HepG2 (cell line): ENCODE results near the gene ANKDD1A. TPM values are rescaled to one million over a fixed set of nuclear protein-coding genes. Genes with fewer than 3 reads are reported as not detected.

Experiments
- BCL6 ChIP-seq: IDR thresholded peaks from 2 replicates; pipeline ENCODE4 v1.6.1; 2016; ENCODE audit warnings: missing genetic modification reagents, missing compliant biosample characterization
- CHCHD3 ChIP-seq: sonication (generic); formaldehyde crosslinking; IDR thresholded peaks from 2 replicates; pipeline ENCODE4 v1.8.0; 2022; ENCODE audit warnings: mild to moderate bottlenecking, missing genetic modification reagents, moderate library complexity
- DMTF1 ChIP-seq: sonication (generic); formaldehyde crosslinking; IDR thresholded peaks from 2 replicates; pipeline ENCODE4 v1.4.0; 2020; ENCODE audit warnings: mild to moderate bottlenecking, missing genetic modification reagents
- DNMT1 ChIP-seq: sonication (generic); formaldehyde crosslinking; IDR thresholded peaks from 2 replicates; pipeline ENCODE4 v1.5.1; 2020; ENCODE audit warnings: mild to moderate bottlenecking, missing genetic modification reagents
- FOXC1 ChIP-seq: sonication (generic); formaldehyde crosslinking; IDR thresholded peaks from 2 replicates; pipeline ENCODE4 v1.8.0; 2022; ENCODE audit warnings: mild to moderate bottlenecking, missing genetic modification reagents, borderline replicate concordance
- JUND ChIP-seq: sonication (generic); formaldehyde crosslinking; IDR thresholded peaks from 2 replicates; pipeline ENCODE4 v1.8.0; 2022; ENCODE audit warnings: mild to moderate bottlenecking, missing genetic modification reagents
- KLF13 ChIP-seq: sonication (generic); formaldehyde crosslinking; IDR thresholded peaks from 2 replicates; pipeline ENCODE4 v1.4.0; 2020; ENCODE audit warnings: mild to moderate bottlenecking, missing genetic modification reagents
- MAFF ChIP-seq: IDR thresholded peaks from 2 replicates; pipeline ENCODE4 v1.6.1; 2011; ENCODE audit warnings: low read depth, low read length, improper control_type of control experiment
- MIXL1 ChIP-seq: IDR thresholded peaks from 2 replicates; pipeline ENCODE4 v1.6.1; 2016
- TCF7L2 ChIP-seq: IDR thresholded peaks from 2 replicates; pipeline ENCODE4 v1.6.1; 2011; ENCODE audit warnings: mild to moderate bottlenecking, low read depth, low read length, moderate library complexity
- TOPORS ChIP-seq: sonication (generic); formaldehyde crosslinking; IDR thresholded peaks from 2 replicates; pipeline ENCODE4 v1.8.0; 2023; ENCODE audit warnings: mild to moderate bottlenecking, missing genetic modification reagents
- WIZ ChIP-seq: sonication (generic); formaldehyde crosslinking; IDR thresholded peaks from 2 replicates; pipeline ENCODE4 v1.5.1; 2020; ENCODE audit warnings: mild to moderate bottlenecking, missing genetic modification reagents
- ZKSCAN5 ChIP-seq: sonication (generic); formaldehyde crosslinking; IDR thresholded peaks from 2 replicates; pipeline ENCODE4 v1.5.1; 2020; ENCODE audit warnings: mild to moderate bottlenecking, missing genetic modification reagents
- ZNF180 ChIP-seq: sonication (generic); formaldehyde crosslinking; IDR thresholded peaks from 2 replicates; pipeline ENCODE4 v1.4.0; 2020; ENCODE audit warnings: low read depth, missing genetic modification reagents, borderline replicate concordance
- ZNF235 ChIP-seq: sonication (generic); formaldehyde crosslinking; IDR thresholded peaks from 2 replicates; pipeline ENCODE4 v1.8.1; 2023; ENCODE audit warnings: mild to moderate bottlenecking, missing genetic modification reagents, borderline replicate concordance
- ZNF562 ChIP-seq: sonication (generic); formaldehyde crosslinking; IDR thresholded peaks from 2 replicates; pipeline ENCODE4 v1.8.0; 2022; ENCODE audit warnings: missing genetic modification reagents, borderline replicate concordance
- ZNF609 ChIP-seq: sonication (generic); formaldehyde crosslinking; IDR thresholded peaks from 2 replicates; pipeline ENCODE4 v1.4.0; 2020; ENCODE audit warnings: mild to moderate bottlenecking, missing genetic modification reagents, borderline replicate concordance
- ZNF672 ChIP-seq: sonication (generic); formaldehyde crosslinking; IDR thresholded peaks from 2 replicates; pipeline ENCODE4 v1.8.1; 2022; ENCODE audit warnings: missing genetic modification reagents
- ZNF713 ChIP-seq: sonication (generic); formaldehyde crosslinking; IDR thresholded peaks from 2 replicates; pipeline ENCODE4 v1.4.0; 2020; ENCODE audit warnings: mild to moderate bottlenecking, missing genetic modification reagents
- polyA plus RNA-seq, 8 experiments: library from polyadenylated mRNA; depleted of rRNA in 3 of 8; stranded (reverse) in 7 of 8; unstranded in 1 of 8; fragments of >200 nt; fragmentation: Illumina TruSeq in 4 of 8; extraction: Trizol in 4 of 8; gene quantifications; 2 replicates each; pipeline versions ENCODE4 v1.2.1 to v1.2.3, GENCODE V29; 2011 to 2016; ENCODE audit warnings: low read depth in 4 of 8, missing spikeins in 1 of 8, mixed read lengths in 1 of 8; ENCODE audit not compliant: insufficient read depth in 1 of 8
- total RNA-seq, 5 experiments: library from RNA; depleted of rRNA; stranded (reverse); fragments of >200 nt; fragmentation: Illumina TruSeq; extraction: Trizol; gene quantifications; 2 replicates each; pipeline ENCODE4 v1.2.3, GENCODE V29; 2016; ENCODE audit warnings: low read depth in 1 of 5
- TF ChIP-seq, protein P1 (sequence below): sonication (generic); formaldehyde crosslinking; IDR thresholded peaks from 2 replicates; pipeline ENCODE4 v1.4.0; 2020; ENCODE audit warnings: missing genetic modification reagents, borderline replicate concordance

Gene ANKDD1A
- total and polyA plus RNA-seq, 2 of the 13 experiments (the other 11 are each of a cell fraction or from before 2014, with no cell fraction given): 0.11 to 0.48 TPM

DNA sequence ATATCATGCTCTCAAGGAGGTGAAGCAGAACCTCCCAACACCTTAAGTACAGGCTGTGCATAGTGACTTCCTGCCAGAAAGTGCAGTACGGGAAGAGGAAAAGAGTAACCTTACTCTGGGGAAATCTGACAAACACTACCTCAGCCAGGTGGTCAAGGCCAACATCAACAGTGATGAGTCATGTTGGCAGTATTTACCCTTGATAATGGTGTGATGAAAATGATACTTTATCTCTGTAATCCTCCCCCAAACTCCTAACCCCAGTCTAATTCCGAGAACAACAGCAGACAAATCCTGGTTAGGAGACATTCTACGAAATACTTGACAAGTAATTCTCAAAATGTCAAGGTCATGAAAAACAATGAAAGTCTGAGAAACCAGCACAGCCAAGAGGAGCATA is 26.5 kb downstream of the ANKDD1A start (continued):
- TF ChIP-seq, protein P1, sequence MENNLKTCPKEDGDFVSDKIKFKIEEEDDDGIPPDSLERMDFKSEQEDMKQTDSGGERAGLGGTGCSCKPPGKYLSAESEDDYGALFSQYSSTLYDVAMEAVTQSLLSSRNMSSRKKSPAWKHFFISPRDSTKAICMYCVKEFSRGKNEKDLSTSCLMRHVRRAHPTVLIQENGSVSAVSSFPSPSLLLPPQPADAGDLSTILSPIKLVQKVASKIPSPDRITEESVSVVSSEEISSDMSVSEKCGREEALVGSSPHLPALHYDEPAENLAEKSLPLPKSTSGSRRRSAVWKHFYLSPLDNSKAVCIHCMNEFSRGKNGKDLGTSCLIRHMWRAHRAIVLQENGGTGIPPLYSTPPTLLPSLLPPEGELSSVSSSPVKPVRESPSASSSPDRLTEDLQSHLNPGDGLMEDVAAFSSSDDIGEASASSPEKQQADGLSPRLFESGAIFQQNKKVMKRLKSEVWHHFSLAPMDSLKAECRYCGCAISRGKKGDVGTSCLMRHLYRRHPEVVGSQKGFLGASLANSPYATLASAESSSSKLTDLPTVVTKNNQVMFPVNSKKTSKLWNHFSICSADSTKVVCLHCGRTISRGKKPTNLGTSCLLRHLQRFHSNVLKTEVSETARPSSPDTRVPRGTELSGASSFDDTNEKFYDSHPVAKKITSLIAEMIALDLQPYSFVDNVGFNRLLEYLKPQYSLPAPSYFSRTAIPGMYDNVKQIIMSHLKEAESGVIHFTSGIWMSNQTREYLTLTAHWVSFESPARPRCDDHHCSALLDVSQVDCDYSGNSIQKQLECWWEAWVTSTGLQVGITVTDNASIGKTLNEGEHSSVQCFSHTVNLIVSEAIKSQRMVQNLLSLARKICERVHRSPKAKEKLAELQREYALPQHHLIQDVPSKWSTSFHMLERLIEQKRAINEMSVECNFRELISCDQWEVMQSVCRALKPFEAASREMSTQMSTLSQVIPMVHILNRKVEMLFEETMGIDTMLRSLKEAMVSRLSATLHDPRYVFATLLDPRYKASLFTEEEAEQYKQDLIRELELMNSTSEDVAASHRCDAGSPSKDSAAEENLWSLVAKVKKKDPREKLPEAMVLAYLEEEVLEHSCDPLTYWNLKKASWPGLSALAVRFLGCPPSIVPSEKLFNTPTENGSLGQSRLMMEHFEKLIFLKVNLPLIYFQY (CRISPR knock-in tag): no peak
- TF ChIP-seq ZNF235 (no peak), DMTF1 (CRISPR knock-in tag) (no peak), TCF7L2 (no peak), DNMT1 (CRISPR knock-in tag) (no peak), ZNF713 (CRISPR knock-in tag) (no peak), CHCHD3 (CRISPR knock-in tag) (no peak), TOPORS (CRISPR knock-in tag) (no peak), WIZ (CRISPR knock-in tag) (no peak), BCL6 (CRISPR knock-in tag) (peak; percentile 78), ZNF180 (CRISPR knock-in tag) (no peak), JUND (CRISPR knock-in tag) (peak; percentile 88), MAFF (0 out of 2 replicates have a peak, but pooled peaks have one; percentile 11), ZNF672 (no peak), MIXL1 (CRISPR knock-in tag) (no peak), ZNF609 (CRISPR knock-in tag) (no peak), ZNF562 (no peak), ZKSCAN5 (no peak), KLF13 (CRISPR knock-in tag) (no peak), FOXC1 (CRISPR knock-in tag) (no peak)
